Heart right ventricle (tissue), 16 donors: ENCODE measurements around the gene FRMD8. TPM values are rescaled to one million over a fixed set of nuclear protein-coding genes. Genes with fewer than 3 reads are reported as not detected.
A peak's percentile ranks its signal among the peaks of the same experiment; 100 is the strongest.

Source experiments
- ATAC-seq, 8 donors: fragments of 200-7000 bp; cut with Tn5 transposase; one replicate each; pipeline ENCODE4 v1.9.1; 2020; ENCODE audit warnings: mild to moderate bottlenecking in 8 of 8, moderate library complexity in 8 of 8, moderate number of reproducible peaks in 1 of 8
- DNase-seq, 2 donors: peaks; one replicate each; pipeline ENCODE4 v3.0.0-alpha.2; 2020
- H3K27ac ChIP-seq, 10 donors: fragments of 200-600 bp; sonication (generic) in 2 of 10; one replicate each; pipeline versions ENCODE4 v1.5.0 to v1.8.0; 2020 to 2022; ENCODE audit warnings: mild to moderate bottlenecking in 3 of 10
- H3K27me3 ChIP-seq, 7 donors: fragments of 200-600 bp; one replicate each; pipeline ENCODE4 v1.8.0; 2021 to 2022; ENCODE audit warnings: mild to moderate bottlenecking in 2 of 7
- H3K36me3 ChIP-seq, 9 donors: fragments of 200-600 bp; sonication (generic) in 1 of 9; one replicate each; pipeline versions ENCODE4 v1.5.0 to v1.8.0; 2020 to 2022; ENCODE audit warnings: mild to moderate bottlenecking in 2 of 9
- H3K4me1 ChIP-seq, 9 donors: fragments of 200-600 bp; sonication (generic) in 1 of 9; one replicate each; pipeline versions ENCODE4 v1.5.0 to v1.8.0; 2020 to 2022; ENCODE audit warnings: mild to moderate bottlenecking in 4 of 9
- H3K4me3 ChIP-seq, 10 donors: fragments of 200-600 bp; sonication (generic) in 2 of 10; one replicate each; pipeline versions ENCODE4 v1.5.0 to v1.8.0; 2020 to 2022; ENCODE audit warnings: mild to moderate bottlenecking in 7 of 10, moderate library complexity in 2 of 10
- H3K9me3 ChIP-seq, 11 donors: fragments of 200-600 bp in 10 of 11; sonication (generic) in 2 of 11; one replicate each; pipeline versions ENCODE4 v1.5.0 to v1.8.0; 2013 to 2022; ENCODE audit warnings: mild to moderate bottlenecking in 2 of 11, control low read depth in 1 of 11, moderate library complexity in 1 of 11
- CTCF ChIP-seq, 9 donors: fragments of 200-600 bp; sonication (generic) in 2 of 9; IDR thresholded peaks; one replicate each; pipeline versions ENCODE4 v1.5.0 to v1.8.0; 2021 to 2022; ENCODE audit warnings: antibody characterized with exemption in 9 of 9, mild to moderate bottlenecking in 5 of 9, moderate library complexity in 1 of 9
- WGBS, 2 donors: extraction: QIAGEN DNeasy Blood & Tissue Kit; methylation state at CpG; one replicate each; pipeline ENCODE4 v1.1.7; 2013; ENCODE audit warnings: inconsistent platforms in 1 of 2; 5-methylcytosine and 5-hydroxymethylcytosine counted together
- intact Hi-C, 10 donors: fragments of 100-400 bp; cut with DNase I; formaldehyde crosslinking; loops; one replicate each; pipeline versions ENCODE4 v1.11.1 to v1.14.2; 2022
- polyA plus RNA-seq, 2 donors: library from polyadenylated mRNA; stranded (reverse); fragments of 200-250 nt; gene quantifications; one replicate each; pipeline ENCODE4 v1.2.3, GENCODE V29; 2013
- total RNA-seq, 10 donors: library from RNA; stranded (reverse); fragmentation: NEBNext Ultra II Directional in 3 of 10; extraction: Animal tissue kit (Norgen Biotek cat#: 25700) in 3 of 10; gene quantifications; one replicate each; pipeline versions ENCODE4 v1.2.1 to v1.2.4, GENCODE V29; 2021 to 2023
- donor health status: Arrhythmogenic right ventricular cardiomyopathy.
- donor health status: ischemic (EF 13 %, LVEDD 7.1; RV severe dilation, severe dysfunction).
- donor health status: healthy with polysubstance abuse.
- donor health status: DM: no; HTN: yes; CAD: no.
- donor health status: DM: no; HTN: no; CAD: no.
- donor health status: ischemic (EF 25% LVEDD 6.9; RV normal size, moderate dysfunction).
- donor health status: ischemic (EF 25% LVEDD 5.7; RV mildly dilated, moderate dysfunction).
- donor health status: healthy.
- donor health status: DM: yes; HTN: yes; CAD: no.
- donor health status: Ischemic cardiomyopathy.
- donor health status: ischemic (EF 35%, LVEDD 5.7; RV mildly dilated, moderate dysfunction).
- donor health status: nonischemic (EF 11% LVEDD 7.7; RV severe dilation, severe dysfunction).
- donor health status: DM: yes; HTN: yes; CAD: no.
- donor health status: PGD.
- donor health status: ischemic (EF 29% LVEDD 5.4; RV normal size, mild dysfunction).
- donor health status: nonischemic (EF 23%, LVEDD 6.1; RV moderate dilation, normal function).

The FRMD8 gene
- total and polyA plus RNA-seq, 12 donors, result 6.0 to 16.9 (median 12.1) TPM

DNA sequence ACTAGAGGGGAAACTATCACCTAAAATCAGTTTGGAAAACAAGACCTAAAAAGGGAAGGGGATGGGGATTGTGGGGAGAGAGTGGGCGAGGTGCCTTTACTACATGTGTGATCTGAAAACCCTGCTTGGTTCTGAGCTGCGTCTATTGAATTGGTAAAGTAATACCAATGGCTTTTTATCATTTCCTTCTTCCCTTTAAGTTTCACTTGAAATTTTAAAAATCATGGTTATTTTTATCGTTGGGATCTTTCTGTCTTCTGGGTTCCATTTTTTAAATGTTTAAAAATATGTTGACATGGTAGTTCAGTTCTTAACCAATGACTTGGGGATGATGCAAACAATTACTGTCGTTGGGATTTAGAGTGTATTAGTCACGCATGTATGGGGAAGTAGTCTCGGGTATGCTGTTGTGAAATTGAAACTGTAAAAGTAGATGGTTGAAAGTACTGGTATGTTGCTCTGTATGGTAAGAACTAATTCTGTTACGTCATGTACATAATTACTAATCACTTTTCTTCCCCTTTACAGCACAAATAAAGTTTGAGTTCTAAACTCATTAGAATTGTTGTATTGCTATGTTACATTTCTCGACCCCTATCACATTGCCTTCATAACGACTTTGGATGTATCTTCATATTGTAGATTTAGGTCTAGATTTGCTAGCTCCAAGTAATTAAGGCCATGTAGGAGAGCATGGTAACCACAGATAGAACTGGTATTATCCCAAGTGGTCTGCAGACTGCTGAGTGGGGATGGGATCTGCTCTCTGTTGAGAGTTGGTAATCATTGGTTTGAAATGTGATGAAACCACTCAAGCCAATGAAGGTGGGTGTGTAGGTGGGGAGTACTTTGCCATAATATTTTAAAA lies 39.8 kb downstream of the FRMD8 start:
- 1 to 11% methylated on average over 9 of the region's 9 CpGs for WGBS, 2 donors

DNA sequence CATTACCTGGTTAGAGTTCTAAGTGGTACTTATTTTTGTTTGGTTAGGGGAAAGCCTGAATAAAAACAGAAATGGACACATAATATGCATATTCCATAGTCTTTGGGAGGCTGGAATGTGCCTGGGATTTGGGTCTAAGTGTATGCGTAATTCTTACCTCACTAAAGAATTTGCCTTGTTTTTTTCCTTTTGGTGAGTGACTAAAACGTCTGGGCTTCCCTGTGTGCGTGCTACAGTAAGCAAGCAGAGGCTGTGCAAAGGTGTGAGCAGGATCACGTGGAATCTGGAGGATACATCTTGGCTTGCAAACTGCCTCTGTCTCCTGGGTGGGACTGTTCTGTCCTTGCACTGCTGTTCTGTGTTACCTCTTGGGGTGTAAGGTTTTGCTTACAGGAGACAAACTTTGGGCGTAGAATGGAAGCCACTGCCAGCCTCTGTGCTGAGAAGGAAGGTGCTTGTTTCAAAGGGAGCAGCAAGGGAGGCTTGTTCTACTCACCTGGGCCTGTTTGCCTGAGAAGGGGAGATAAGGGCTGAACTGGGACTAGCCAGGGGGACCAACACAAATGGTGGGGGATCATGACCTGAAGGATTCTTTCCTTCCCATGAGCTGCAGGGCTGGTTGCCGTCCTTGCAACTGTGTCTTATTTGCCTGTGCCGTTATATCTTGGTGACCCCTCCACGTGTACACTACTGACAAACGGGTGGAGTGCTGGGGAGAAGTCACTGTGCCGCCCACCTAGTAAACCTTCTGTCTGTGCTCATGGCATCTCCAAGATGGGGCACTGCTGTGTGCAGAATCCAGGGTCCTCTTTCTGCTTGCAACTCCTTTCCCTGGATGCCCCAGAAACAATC lies 40.6 kb downstream of the FRMD8 start:
- TF ChIP-seq CTCF (IDR thresholded peaks at IDR 0.05), result no peak
- Histone ChIP-seq H3K4me1 (peaks cover 8 to 58% (median 49%) of the 10 kb centered on the region in 9 donors), H3K27me3 (no peaks in the 10 kb centered on the region), H3K36me3 (peaks cover 0 to 82% (median 41%) of the 10 kb centered on the region in 9 donors), H3K9me3 (no peaks in the 10 kb centered on the region), H3K27ac (peak overlapping the region in 9 of 10 donors; percentile 29 to 100 (median 100)), H3K4me3 (peak overlapping the region; percentile 61 to 99 (median 90))
- WGBS, 2 donors, result 5 to 6% methylated on average over 10 of the region's 10 CpGs
- DNase-seq, result no peak
- peak in 4 of 8 donors; percentile 0 to 5 (median 0) for ATAC-seq
- intact Hi-C loops, result loop anchor here in 1 of 10 donors (2.0 kb wide), 1 partner anchor 78 kb away; no protein-coding TSS in a partner anchor

More for the DNA sequence above, 39.8 kb downstream of the FRMD8 start:
- intact Hi-C loops, result loop anchor here in 1 of 10 donors (2.0 kb wide), 1 partner anchor 79 kb away; no protein-coding TSS in a partner anchor
- TF ChIP-seq CTCF (IDR thresholded peaks at IDR 0.05), result no peak
- ATAC-seq (no peak), DNase-seq (no peak)
- Histone ChIP-seq H3K4me3 (peak overlapping the region; percentile 61 to 99 (median 90)), H3K9me3 (no peaks in the 10 kb centered on the region), H3K4me1 (peaks cover 8 to 57% (median 48%) of the 10 kb centered on the region in 9 donors), H3K36me3 (peaks cover 0 to 74% (median 33%) of the 10 kb centered on the region in 9 donors), H3K27me3 (no peaks in the 10 kb centered on the region), H3K27ac (peak overlapping the region in 9 of 10 donors; percentile 29 to 100 (median 100))

GRCh38 chr11:65427691-65428577 lies 41.5 kb downstream of the FRMD8 start:
- ATAC-seq, result peak in 7 of 8 donors; percentile 3 to 21 (median 10)
- TF ChIP-seq CTCF (IDR thresholded peaks at IDR 0.05), result no peak
- Histone ChIP-seq H3K27me3 (no peaks in the 10 kb centered on the region), H3K27ac (peak overlapping the region in 9 of 10 donors; percentile 29 to 100 (median 100)), H3K4me1 (peaks cover 8 to 67% (median 58%) of the 10 kb centered on the region in 9 donors), H3K4me3 (peak overlapping the region; percentile 61 to 99 (median 90)), H3K9me3 (no peaks in the 10 kb centered on the region), H3K36me3 (peaks cover 0 to 91% (median 50%) of the 10 kb centered on the region in 9 donors)
- WGBS, 2 donors, result 8 to 10% methylated on average over 11 of the region's 11 CpGs
- intact Hi-C loops, result loop anchor here in 1 of 10 donors (2.0 kb wide), 1 partner anchor 77 kb away; no protein-coding TSS in a partner anchor
- DNase-seq, result no peak
